WTC11 (cell line): ENCODE results near the gene RCBTB2. TPM values are rescaled to one million over a fixed set of nuclear protein-coding genes. Genes with fewer than 3 reads are reported as not detected.

Experiments
- ATAC-seq: fragments of 200-7000 bp; cut with Tn5 transposase; 2 replicates; pipeline ENCODE4 v1.10.0; 2021; ENCODE audit warnings: mild to moderate bottlenecking, moderate library complexity
- CTCF ChIA-PET: fragments of 300-600 bp; sonication (Branson Sonifier 250); formaldehyde crosslinking; loops from one replicate; lab custom pipeline; 2021; ENCODE audit warnings: antibody characterized with exemption; lab: Charles Lee
- POLR2A ChIA-PET: fragments of 350-600 bp; sonication (Branson Sonifier 250); formaldehyde crosslinking; loops from one replicate; lab custom pipeline; 2021; ENCODE audit warnings: antibody characterized with exemption; lab: Charles Lee
- DNase-seq: peaks from one replicate; pipeline ENCODE4 v3.0.0; 2021; ENCODE audit warnings: low spot score
- H3K27ac Mint-ChIP-seq: 2 replicates; pipeline ENCODE4 v1.8.0; 2021; ENCODE audit warnings: mixed read lengths
- H3K27me3 Mint-ChIP-seq: 2 replicates; pipeline ENCODE4 v1.8.0; 2021; ENCODE audit warnings: low read depth, mild to moderate bottlenecking, moderate library complexity, mixed read lengths
- H3K36me3 Mint-ChIP-seq: 2 replicates; pipeline ENCODE4 v1.8.0; 2021; ENCODE audit warnings: mixed read lengths
- H3K4me1 Mint-ChIP-seq: 2 replicates; pipeline ENCODE4 v1.8.0; 2022; ENCODE audit warnings: mixed read lengths
- H3K4me3 Mint-ChIP-seq: 2 replicates; pipeline ENCODE4 v1.8.0; 2021; ENCODE audit warnings: mild to moderate bottlenecking, moderate library complexity, mixed read lengths
- H3K9me3 Mint-ChIP-seq: 2 replicates; pipeline ENCODE4 v1.8.0; 2021; ENCODE audit warnings: mixed read lengths
- ARID4B ChIP-seq: sonication (generic); formaldehyde crosslinking; IDR thresholded peaks from 2 replicates; pipeline ENCODE4 v1.8.0; 2023; ENCODE audit warnings: missing genetic modification reagents, mild to moderate bottlenecking, borderline replicate concordance
- ATF2 ChIP-seq: sonication (generic); formaldehyde crosslinking; IDR thresholded peaks from 2 replicates; pipeline ENCODE4 v1.8.1; 2022; ENCODE audit warnings: low read depth, missing genetic modification reagents, borderline replicate concordance
- CREM ChIP-seq: sonication (generic); formaldehyde crosslinking; IDR thresholded peaks from 2 replicates; pipeline ENCODE4 v1.8.1; 2022; ENCODE audit warnings: mild to moderate bottlenecking, missing genetic modification reagents, moderate library complexity
- CTCF ChIP-seq: fragments of 200-600 bp; IDR thresholded peaks from 2 replicates; pipeline ENCODE4 v1.8.0; 2022; ENCODE audit warnings: antibody characterized with exemption
- GABPB1 ChIP-seq: sonication (generic); formaldehyde crosslinking; IDR thresholded peaks from 2 replicates; pipeline ENCODE4 v1.8.1; 2023; ENCODE audit warnings: mild to moderate bottlenecking, missing genetic modification reagents
- IRF2 ChIP-seq: sonication (generic); formaldehyde crosslinking; IDR thresholded peaks from 2 replicates; pipeline ENCODE4 v1.8.0; 2022; ENCODE audit warnings: low read depth, missing genetic modification reagents, borderline replicate concordance
- MLX ChIP-seq: sonication (generic); formaldehyde crosslinking; IDR thresholded peaks from 2 replicates; pipeline ENCODE4 v1.8.1; 2023; ENCODE audit warnings: mild to moderate bottlenecking, missing genetic modification reagents, moderate library complexity
- NFE2L1 ChIP-seq: sonication (generic); formaldehyde crosslinking; IDR thresholded peaks from 2 replicates; pipeline ENCODE4 v1.8.1; 2023; ENCODE audit warnings: missing genetic modification reagents
- PREB ChIP-seq: sonication (generic); formaldehyde crosslinking; IDR thresholded peaks from 2 replicates; pipeline ENCODE4 v1.8.1; 2022; ENCODE audit warnings: mild to moderate bottlenecking, missing genetic modification reagents, moderate library complexity, borderline replicate concordance
- PRRX2 ChIP-seq: fragments of 250-450 bp; sonication (Bioruptor Pico); IDR thresholded peaks from 2 replicates; pipeline ENCODE4 v1.8.0; 2021; ENCODE audit warnings: mild to moderate bottlenecking
- TP53 ChIP-seq: sonication (generic); formaldehyde crosslinking; IDR thresholded peaks from 2 replicates; pipeline ENCODE4 v1.8.1; 2023; ENCODE audit warnings: mild to moderate bottlenecking, missing genetic modification reagents
- USF2 ChIP-seq: sonication (generic); formaldehyde crosslinking; IDR thresholded peaks from 2 replicates; pipeline ENCODE4 v1.8.1; 2023; ENCODE audit warnings: mild to moderate bottlenecking, missing genetic modification reagents, moderate library complexity
- ZBTB43 ChIP-seq: sonication (generic); formaldehyde crosslinking; IDR thresholded peaks from 2 replicates; pipeline ENCODE4 v1.8.1; 2023; ENCODE audit warnings: mild to moderate bottlenecking, missing genetic modification reagents
- ZMAT4 ChIP-seq: fragments of 250-450 bp; sonication (Bioruptor Pico); IDR thresholded peaks from 2 replicates; pipeline ENCODE4 v1.9.0; 2021; ENCODE audit warnings: mild to moderate bottlenecking
- total RNA-seq: library from RNA; stranded (reverse); gene quantifications from 3 replicates; pipeline ENCODE4 v1.2.3, GENCODE V29; 2021

The RCBTB2 gene
- total RNA-seq, 1 experiment from 2014 or later: 6.6 TPM

- H3K27me3 Mint-ChIP-seq: no peaks in the 10 kb centered on the region
- no peaks in the 10 kb centered on the region; the same call in 1 of the 2 replicates for H3K9me3 Mint-ChIP-seq
- no peak overlapping the region for H3K4me3 Mint-ChIP-seq
- H3K27ac Mint-ChIP-seq: no peak overlapping the region
- no peak for DNase-seq
- H3K4me1 Mint-ChIP-seq: peaks cover 5% of the 10 kb centered on the region
- TF ChIP-seq USF2 (no peak), GABPB1 (CRISPR knock-in tag) (no peak), TP53 (CRISPR knock-in tag) (no peak), IRF2 (CRISPR knock-in tag) (no peak), CTCF (no peak), ZMAT4 (no peak), ZBTB43 (no peak), PRRX2 (no peak), ARID4B (no peak), NFE2L1 (CRISPR knock-in tag) (no peak), PREB (CRISPR knock-in tag) (no peak), ATF2 (no peak), MLX (CRISPR knock-in tag) (no peak), CREM (CRISPR knock-in tag) (no peak)
- ATAC-seq: no peak
- no peaks in the 10 kb centered on the region for H3K36me3 Mint-ChIP-seq
- ChIA-PET POLR2A (no interaction called here), CTCF (interaction anchor here (1.2 to 3.4 kb wide), 7 partner anchors 10 to 486 kb away, joined by 3 to 39 read pairs (median 9); partner anchors contain the start of gene MED4)
These were observed 48.0 kb upstream of the RCBTB2 start for GRCh38 chr13:48580896-48581295.
